Measurements from ENCODE around the gene FAM149A.
A peak's percentile ranks its signal among the peaks of the same experiment; 100 is the strongest.

FAM149A gene

DNA sequence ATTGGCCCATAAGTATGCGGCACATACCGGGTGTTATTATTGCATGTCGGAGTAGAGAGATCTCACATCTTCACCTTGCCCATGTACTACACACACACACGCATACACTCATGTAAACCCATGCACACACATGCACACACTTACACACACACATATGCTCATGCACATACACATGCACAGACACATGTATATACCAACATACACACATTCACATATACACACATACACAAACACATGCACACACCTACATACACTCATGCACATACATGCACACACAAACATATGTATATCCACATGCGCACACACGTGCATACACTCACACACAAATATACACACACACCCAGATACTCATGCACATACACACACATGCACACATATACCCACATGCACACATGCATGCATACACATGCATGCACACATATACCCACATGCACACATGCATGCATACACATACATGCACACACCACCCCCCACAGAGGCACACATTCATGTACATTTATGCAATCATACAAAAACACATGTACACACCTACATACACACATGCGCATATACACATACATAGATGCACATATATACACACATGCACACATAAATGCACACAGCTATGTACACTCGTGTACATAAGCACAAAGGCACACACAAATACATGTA, 98.1 kb downstream of the FAM149A start:
- no peak for DNase-seq (ENCODE audit: low spot score)

DNA sequence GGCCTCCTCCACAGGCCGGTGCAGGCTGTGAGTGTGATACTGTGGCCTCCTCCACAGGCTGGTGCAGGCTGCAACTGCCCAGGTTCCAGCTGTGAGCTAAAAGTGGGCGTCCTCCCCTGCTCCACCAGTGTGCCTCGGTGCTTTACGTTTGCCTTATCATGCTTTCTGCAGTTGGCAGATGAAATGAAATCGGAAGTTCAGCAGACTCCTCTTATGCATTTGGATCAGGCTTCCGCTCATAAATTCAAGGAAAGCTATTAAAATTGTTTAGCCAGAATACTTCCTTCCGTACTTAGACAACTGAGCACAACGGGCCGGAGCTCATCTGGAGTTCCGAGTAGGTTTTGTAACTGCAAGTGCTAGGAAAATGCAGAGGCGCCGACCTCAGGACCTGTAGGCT, 98.9 kb downstream of the FAM149A start:
- no peak for DNase-seq (ENCODE audit: low spot score)

DNA sequence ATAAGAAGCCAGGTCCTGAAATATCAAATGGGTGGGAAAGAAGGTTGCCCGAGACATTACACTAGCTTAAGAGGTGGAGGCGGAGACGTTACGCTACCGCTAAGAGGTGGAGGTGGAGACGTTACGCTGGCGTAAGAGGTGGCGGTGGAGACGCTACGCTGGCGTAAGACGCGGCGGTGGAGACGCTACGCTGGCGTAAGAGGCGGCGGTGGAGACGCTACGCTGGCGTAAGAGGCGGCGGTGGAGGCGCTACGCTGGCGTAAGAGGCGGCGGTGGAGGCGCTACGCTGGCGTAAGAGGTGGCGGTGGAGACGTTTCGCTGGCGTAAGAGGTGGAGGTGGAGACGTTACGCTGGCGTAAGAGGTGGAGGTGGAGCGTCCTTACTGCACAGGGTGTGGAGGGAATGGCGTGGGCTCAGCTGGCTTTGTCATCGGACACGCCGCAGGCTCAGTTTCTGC, 99.6 kb downstream of the FAM149A start:
- DNase-seq (ENCODE audit: low spot score): peak; percentile 21

DNA sequence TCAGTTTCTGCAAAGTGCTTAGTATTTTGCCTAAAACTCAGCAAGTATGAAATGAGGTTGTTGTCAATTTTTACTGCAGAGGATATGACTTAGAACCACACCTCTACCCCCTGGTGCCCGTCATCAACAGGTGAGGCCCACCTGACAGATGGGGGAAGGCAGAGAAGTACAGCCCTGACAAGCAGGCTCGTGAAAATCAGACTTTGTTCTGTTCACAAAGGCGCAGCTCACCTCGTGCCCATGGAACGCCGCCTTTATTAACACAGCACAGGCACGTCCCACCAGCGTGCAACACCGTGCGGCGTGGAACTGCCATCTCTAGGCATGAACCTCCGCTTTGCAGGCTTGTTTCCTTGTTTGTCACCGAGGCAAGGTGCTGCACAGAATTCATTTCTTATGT, 100.2 kb downstream of the FAM149A start:
- no peak for DNase-seq (ENCODE audit: low spot score)

DNA sequence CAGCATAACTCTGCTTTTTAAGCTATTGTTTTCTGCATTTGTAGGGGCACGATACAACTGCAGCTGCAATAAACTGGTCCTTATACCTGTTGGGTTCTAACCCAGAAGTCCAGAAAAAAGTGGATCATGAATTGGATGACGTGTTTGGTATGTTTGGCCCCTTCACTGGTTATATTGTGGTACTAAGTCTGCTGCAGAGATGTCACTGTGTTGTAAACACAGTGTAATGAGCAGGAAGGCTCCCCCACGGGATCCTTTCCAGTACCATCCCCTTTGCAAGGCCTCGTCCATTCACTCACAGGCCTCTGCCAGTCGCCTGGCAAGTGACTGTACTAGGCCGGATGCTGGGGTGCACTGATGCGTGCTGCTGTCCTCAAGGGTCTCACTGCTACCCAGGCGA, 100.7 kb downstream of the FAM149A start:
- DNase-seq (ENCODE audit: low spot score): no peak

DNA sequence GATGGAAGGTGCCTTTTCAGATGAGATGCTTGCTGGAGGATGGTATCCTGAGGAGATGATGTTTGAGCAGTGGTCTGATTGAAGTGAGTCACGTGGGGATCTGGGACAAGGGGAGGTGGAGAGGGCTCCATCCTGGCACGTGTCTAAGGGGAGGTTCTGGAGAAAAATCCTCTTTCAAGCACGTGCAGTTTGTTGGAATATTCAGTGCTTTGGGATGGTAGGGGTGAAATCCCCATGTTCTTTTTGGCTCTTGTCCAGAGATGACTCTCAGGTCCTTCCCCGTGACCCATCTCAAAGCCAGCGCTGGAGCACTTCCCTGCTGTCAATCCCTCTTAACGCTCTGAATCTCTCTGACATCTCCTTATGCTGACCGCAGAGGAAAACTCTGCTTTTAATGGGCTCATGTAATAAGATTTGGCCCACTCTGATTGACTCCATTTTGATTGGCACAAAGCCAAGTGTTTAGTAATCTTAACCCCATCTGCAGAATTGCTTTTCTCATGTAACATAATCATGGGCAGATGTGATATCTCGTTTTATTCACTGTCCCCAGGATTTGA, 112.0 kb downstream of the FAM149A start:
- DNase-seq (ENCODE audit: low spot score): no peak

DNA sequence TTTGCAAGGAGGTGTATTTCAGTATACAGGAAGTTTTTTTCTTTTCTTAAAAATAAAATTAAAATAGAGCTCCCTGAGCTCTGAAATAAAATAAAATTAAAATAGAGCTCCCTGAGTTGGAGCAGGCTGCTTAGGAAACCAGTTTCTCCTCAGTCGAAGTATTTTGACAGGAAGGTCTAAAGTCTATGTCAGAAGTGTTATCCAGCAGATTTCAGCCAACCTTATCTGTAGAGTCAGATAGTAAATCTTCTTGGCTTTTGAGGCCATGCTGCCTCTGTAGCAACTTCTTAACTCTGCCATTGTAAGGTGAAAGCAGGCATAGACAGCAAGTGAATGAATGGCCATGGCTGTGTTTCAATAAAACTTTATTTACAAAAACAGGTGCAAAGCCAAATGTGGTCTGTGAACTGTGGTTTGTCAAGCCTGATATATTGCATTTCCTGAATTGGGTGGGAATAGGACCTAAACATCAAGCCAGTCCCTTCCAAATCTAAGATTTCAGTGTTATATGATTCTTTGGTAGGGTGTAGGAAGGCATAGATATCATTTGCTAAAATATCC, 113.3 kb downstream of the FAM149A start:
- DNase-seq (ENCODE audit: low spot score): no peak

DNA sequence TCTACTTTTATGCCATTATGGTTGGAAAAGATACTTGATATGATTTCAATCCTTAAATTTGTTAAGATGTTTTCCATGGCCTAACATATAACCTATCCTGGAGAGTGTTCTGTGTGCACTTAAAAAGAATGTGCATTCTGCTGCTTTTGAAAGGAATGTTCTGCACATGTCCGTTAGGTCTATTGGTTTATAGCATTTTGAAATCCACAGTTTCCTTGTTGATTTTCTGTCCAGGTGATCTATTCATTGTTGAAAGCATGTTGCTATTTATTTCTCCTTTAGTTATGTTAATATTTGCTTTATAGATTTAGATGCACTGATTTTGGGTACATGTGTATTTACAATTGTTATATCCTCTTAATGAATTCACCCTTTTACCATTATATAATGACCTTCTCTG, 117.1 kb downstream of the FAM149A start:
- no peak for DNase-seq (ENCODE audit: low spot score)

All from hepatic stellate cell (primary cell).